Peyer's patch (tissue), 4 donors: Measurements from ENCODE around the gene NOL4L.

ENCODE experiments used
- POLR2A ChIP-seq, 2 donors: fragments of 450-650 bp; IDR thresholded peaks; one replicate each; pipeline ENCODE4 v1.5.1; 2017; ENCODE audit warnings: antibody characterized with exemption in 2 of 2, mild to moderate bottlenecking in 2 of 2, moderate library complexity in 2 of 2
- TF ChIP-seq, protein P1 (sequence below), 6 experiments: fragments of 450-650 bp in 4 of 6; fragments of 200-600 bp in 2 of 6; sonication (generic) in 1 of 6; IDR thresholded peaks; one replicate each; pipeline ENCODE4 v1.5.1; 2017 to 2019; ENCODE audit warnings: antibody characterized with exemption in 6 of 6, mild to moderate bottlenecking in 3 of 6, moderate library complexity in 1 of 6

DNA sequence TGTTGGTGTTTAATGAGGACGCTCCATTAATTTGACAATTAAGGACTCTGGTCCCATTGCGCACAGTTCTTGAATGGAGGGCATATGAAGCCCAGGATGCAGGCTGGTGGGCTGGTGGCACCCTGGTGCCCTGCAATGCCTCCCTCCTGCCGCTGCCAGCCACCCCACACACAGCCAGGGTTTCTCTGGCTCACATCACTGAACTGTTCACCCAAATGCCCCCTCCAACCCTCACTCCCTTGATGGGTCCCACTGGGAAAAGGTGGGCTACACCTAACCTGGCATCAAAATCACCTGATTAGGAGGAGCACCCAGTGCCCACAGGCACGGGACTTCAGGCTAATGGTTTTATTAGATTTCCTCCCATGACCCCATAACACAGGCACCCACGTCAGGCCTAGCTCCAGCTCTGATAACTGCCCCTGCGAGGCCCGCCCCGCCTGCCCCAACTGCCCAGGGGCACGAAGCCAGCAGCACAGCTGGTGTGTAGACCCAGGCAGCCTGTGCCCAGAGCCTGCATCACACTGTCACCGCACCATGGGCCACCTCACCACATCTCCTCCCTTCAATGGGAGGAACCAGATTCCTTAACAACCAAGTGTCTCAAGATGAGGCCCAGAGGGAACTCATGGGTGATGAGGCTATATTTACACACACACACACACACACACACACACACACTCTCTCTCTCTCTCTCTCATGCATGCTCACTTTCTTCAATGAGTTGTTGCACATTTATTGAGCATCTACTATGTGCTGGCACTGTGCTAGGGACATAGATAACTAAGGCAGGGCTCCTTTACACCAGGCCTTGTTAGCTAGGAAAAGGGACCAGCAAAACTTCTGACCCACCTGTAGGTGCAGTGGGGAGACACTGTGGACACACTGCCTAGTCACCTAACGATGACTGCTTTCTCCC is 107.3 kb downstream of the NOL4L start:
- TF ChIP-seq, protein P1, sequence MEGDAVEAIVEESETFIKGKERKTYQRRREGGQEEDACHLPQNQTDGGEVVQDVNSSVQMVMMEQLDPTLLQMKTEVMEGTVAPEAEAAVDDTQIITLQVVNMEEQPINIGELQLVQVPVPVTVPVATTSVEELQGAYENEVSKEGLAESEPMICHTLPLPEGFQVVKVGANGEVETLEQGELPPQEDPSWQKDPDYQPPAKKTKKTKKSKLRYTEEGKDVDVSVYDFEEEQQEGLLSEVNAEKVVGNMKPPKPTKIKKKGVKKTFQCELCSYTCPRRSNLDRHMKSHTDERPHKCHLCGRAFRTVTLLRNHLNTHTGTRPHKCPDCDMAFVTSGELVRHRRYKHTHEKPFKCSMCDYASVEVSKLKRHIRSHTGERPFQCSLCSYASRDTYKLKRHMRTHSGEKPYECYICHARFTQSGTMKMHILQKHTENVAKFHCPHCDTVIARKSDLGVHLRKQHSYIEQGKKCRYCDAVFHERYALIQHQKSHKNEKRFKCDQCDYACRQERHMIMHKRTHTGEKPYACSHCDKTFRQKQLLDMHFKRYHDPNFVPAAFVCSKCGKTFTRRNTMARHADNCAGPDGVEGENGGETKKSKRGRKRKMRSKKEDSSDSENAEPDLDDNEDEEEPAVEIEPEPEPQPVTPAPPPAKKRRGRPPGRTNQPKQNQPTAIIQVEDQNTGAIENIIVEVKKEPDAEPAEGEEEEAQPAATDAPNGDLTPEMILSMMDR (IDR thresholded peaks at IDR 0.05): no peak
- TF ChIP-seq POLR2A (IDR thresholded peaks at IDR 0.05): peak in 1 of 2 donors; percentile 27
